ENCODE results near the gene VAV3. TPM values are rescaled to one million over a fixed set of nuclear protein-coding genes. Genes with fewer than 3 reads are reported as not detected.
"Not testable (repeated sequence)": the region's sequence is repeated elsewhere in the genome, so short reads cannot be mapped to it uniquely, and the experiment has no call there.

Gene VAV3
- polyA plus RNA-seq, 1 donor, result 4.5 TPM

DNA sequence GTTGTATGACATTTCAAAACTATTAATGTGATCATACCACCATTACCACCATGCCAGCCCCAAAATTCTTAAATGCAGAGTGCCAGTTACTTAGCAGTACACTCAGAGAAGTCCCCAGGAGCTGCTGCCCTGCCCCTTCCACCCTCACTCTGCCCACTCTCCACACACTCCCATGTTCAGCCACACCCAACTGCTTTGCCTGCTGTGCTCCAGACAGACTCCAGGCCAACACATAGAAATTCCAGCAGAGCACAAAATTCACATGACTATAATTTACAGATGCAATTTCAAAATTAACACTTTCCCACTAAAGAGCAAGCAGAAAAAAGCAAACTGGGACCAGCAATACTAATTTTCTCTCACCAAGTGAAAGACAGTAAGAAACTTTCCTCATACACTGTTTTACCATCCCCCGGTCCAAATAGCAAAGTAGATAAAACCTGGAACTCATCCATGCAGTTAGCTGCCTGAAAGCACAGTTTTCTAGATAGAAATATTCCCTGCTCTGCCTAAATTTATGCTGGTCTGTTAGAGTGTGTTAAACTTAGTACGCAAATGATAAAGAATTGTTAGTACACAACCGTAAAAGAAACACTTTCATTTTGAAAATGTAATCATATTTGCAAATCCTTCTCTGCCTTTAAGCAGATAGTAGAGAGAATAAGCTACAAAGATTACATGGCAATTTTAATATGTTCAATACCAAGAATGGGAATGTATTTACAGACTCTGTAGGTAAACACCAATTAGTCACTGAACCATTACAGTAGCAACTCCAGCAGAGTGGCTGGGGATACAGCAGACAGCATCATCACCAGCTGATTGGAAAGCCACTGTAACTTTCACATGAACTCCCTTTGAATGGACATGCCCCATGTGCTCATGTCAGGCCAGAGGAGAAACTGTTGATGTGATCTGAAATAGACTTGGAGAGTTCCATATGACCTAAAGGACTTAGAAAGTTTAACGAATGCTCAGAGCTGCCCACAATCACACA is 176.5 kb downstream of the VAV3 start:
- DNase-seq, result no peak

DNA sequence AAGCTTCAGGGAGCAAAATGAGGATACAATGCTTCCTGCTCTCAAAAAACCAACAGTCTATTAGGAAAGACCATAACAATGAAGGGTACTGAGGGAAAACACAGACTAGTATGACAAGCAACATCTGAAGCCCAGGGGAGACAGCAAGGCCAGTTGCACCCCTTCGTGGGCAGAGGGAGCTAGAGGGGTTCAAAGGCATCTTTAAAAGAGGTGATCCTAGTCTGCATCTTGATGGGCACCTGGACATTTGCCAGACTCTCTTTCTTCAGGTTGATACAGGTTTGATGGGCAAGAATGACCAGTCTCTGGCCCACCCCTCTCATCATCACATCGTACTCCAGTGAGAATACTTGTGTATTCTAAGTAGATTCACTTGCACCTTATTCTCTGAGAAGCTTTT is 177.7 kb downstream of the VAV3 start:
- DNase-seq, result no peak

DNA sequence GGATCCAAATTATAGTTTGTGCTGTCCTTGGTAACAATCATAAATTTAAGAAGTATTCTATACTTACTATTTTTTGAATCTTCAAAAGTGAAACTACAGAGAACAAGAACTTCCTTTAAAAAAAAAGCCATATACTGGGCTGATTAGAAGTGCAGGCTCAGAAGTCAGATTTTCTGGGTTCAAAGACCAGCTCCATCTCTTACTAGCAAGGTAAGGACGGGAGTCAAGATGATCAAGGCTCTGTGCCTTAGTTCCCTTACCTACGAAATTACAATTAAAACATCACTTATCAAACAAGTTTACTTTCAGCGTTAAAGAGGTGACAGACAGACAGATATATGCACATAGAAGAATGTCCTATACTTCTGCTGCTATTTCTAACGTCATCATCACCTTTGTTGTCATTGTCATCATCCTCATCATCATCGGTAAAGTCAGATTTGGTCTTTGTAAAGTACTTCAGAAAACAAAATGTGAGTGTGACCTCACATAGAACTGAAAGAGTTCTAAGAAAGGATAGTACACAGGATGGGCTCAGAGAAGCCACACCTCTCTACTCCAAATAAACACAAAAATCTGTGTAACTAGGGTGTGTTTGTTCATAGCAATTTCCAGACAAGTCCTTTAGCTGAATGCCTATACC is 178.7 kb downstream of the VAV3 start:
- DNase-seq, result no peak

- no peak for DNase-seq
Measured at GRCh38 chr1:107785496-107786202, 179.3 kb downstream of the VAV3 start.

GRCh38 chr1:107782217-107782845 is 182.6 kb downstream of the VAV3 start:
- peak; percentile 60 for DNase-seq

DNA sequence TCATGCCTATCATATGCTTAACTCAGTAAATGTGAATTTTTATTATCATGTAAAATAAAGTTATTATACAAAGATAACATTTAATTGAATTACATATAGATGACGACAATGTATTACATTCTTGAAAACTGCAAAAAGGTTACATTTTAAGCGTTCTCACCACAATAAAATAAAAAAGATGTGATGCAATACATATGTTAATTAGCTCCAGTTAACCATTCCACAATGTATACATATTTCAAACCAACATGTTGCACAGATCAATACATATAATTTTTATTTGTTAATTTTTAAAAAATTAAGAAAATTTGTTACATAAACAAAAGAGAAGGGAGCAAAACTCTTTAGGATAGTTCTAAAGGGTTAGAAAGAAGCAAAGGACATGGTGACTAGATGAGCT is 183.7 kb downstream of the VAV3 start:
- no peak for DNase-seq

GRCh38 chr1:107777664-107778047 is 187.3 kb downstream of the VAV3 start:
- DNase-seq, result no peak

GRCh38 chr1:107776900-107777663 is 187.9 kb downstream of the VAV3 start:
- DNase-seq, result no peak

DNA sequence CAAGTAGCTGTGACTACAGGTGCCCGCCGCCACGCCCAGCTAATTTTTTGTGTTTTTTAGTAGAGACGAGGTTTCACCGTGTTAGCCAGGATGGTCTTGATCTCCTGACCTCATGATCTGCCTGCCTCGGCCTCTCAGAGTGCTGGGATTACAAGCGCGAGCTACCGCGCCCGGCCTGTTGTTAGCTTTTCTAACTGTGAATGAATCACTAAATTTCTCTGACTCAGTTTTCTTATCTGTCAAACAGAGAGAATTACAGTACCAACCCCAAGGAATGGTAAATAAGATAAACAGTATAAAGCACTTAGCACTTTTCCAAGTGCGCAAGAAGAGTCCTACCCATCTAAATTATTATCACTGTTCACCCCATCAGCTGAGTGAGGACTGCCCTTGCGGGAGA is 193.6 kb downstream of the VAV3 start:
- no peak for DNase-seq

DNA sequence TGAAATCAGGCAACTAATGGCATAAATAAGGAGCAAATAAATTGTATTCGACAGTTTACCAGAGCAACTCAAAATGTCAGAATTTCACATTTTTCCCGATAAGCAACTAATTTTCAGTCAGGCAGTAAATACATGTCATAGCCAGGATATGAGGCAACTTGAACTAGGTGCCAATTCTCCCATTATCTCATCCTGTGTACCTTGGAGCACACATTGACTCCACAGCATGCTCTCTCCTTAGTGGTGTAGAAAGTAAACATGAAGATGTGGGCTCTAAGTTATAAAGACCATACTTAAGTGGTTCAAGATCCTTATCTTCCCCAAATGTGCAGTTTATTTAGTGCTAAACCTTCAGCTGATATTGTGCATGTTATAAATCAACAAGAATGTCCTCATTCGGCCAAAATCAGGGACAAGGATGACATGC is 197.8 kb downstream of the VAV3 start:
- DNase-seq, result no peak

- no peak for DNase-seq
Measured at GRCh38 chr1:107766533-107766932, 198.4 kb downstream of the VAV3 start.

- no peak for DNase-seq
Measured at GRCh38 chr1:107762751-107763390, 202.1 kb downstream of the VAV3 start.

DNA sequence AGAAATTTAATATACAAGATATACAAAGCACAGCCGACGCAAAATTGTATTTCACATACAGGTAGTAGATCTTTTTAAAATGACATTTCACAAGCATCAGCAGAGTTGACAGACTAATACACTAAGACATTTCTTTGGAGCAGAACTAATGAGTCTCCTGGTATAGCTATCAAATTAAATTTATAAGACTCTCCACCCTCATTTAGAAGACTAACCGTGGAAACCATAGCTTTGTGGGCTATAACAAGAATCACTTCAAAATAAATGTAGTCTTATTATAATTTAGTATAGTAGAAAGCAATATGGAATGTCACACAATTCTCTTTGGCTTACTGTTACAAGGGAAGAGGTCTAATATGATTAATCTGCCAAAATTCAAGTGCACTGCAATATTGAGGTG is 204.9 kb downstream of the VAV3 start:
- no peak for DNase-seq

- DNase-seq, result peak; percentile 26
Measured at GRCh38 chr1:107750364-107750959, 214.5 kb downstream of the VAV3 start.

DNA sequence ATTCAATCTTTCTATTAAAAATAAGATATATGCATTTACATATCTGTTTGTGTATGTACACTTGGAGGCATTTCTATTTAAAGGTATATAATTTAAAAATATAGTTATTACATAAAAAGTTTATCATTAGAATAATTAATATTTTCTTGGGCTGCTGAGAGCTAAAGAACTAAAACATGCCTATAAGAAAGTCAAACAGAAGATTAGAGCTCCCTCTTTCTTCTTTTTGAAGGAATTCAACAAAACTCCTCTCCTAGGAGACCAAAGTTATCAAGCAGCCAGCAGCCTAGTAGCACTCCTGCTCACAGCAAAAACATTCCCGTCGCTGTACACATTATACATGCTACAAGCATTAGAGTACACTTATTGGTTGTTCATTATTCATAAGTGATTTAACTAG is 216.4 kb downstream of the VAV3 start:
- no peak for DNase-seq

GRCh38 chr1:107741242-107741641 is 223.7 kb downstream of the VAV3 start:
- DNase-seq, result no peak

GRCh38 chr1:107740579-107740978 is 224.4 kb downstream of the VAV3 start:
- no peak for DNase-seq

DNA sequence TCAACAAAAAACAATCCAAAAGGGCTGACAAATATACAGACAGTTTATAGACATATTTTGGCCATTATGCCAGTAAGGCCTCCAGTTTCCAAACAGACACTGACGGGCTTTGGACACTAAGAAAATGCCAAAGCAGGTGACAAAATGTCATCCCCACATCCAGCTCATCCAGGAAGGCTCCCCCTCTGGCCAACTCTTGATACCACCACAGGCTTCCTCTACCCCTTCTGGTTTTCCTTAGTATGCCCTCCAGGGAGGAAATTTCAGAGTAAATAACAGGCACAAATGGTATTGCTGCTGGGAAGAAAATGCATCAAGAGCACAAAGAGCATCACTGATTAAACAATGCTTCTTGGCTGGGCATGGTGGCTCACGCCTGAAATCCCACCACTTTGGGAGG is 225.3 kb downstream of the VAV3 start:
- DNase-seq, result no peak

DNA sequence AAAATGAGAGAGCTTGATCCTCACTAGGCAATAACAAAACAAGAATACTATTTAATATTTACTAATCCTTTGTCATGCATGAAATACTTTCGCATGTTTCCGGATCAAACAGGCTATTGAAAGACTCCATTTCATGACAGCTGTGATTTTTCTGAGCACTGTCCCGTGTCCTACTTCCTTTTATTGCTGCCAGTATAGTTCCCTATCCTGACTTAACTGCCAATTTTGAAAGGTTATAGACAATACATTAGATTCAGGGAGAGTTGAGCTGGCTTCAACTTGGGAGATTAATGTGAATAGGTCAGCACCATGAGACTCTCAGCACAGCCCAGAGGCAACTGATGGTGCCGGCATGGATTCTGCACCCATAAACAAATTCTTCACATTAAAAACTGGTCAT is 225.8 kb downstream of the VAV3 start:
- peak; percentile 8 for DNase-seq

DNA sequence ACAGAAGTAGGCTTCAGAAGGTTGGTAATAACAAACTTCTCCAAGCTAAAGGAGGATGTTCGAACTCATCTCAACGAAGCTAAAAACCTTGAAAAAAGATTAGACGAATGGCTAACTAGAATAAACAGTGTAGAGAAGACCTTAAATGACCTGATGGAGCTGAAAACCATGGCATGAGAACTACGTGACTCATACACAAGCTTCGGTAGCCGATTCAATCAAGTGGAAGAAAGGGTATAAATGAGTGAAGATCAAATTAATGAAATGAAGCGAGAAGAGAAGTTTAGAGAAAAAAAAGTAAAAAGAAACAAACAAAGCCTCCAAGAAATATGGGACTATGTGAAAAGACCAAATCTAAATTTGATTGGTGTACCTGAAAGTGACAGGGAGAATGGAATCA is 231.6 kb downstream of the VAV3 start:
- DNase-seq, result not testable (repeated sequence)

DNA sequence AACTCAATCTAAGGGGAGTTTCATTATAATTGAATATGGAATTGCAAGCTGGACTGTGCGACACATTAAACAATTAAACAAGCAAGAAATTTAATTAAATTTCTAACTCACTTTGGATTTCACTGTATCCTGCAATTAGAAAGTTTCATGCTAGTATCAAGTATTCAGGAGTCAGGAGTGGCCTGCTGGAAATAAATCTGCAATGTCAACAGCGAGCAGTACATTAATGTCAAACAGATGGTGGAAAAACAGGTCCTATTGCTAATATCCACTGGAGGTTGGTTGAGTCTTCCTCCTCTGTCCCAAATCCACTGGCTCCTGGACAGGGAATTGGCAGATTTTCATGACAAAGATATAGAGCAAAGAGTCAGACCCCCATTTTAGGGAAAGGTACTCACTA is 237.1 kb downstream of the VAV3 start:
- no peak for DNase-seq

Data from hindlimb muscle (tissue), 1 donor.